GM21515 (cell line): ENCODE data around the gene GALNT18.
A peak's percentile ranks its signal among the peaks of the same experiment; 100 is the strongest.
"Not testable (repeated sequence)": the region's sequence is repeated elsewhere in the genome, so short reads cannot be mapped to it uniquely, and the experiment has no call there.

ENCODE experiments used
- ATAC-seq: cut with Tn5 transposase; IDR thresholded peaks from one replicate; pipeline ENCODE4 v1.9.1; 2021; ENCODE audit not compliant: unreplicated experiment

Gene GALNT18

DNA sequence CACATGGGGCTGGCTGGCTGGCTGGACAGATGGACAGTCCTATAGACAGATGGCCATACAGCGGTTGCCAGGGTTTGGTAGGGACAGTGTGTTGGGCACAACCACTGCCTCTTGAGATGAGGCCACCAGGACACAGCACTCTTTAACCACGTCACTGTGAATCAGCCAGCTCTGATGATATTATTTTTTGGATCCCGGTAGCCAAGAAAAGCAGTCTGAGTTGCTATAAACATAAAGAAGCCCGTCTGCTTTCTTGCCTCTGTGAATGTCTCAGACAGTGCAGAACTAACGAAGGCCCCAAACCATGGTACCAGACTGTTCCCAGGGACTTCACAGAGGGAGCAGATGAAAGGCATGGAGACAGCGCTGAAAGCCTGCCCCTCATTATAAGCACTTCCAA lies 152.9 kb downstream of the GALNT18 start:
- ATAC-seq = no peak

GRCh38 chr11:11467312-11467711 lies 154.5 kb downstream of the GALNT18 start:
- no peak for ATAC-seq

- ATAC-seq = no peak
Measured at GRCh38 chr11:11464555-11464954, 157.2 kb downstream of the GALNT18 start.

GRCh38 chr11:11463405-11463804 lies 158.4 kb downstream of the GALNT18 start:
- ATAC-seq = no peak

GRCh38 chr11:11461473-11461872 lies 160.3 kb downstream of the GALNT18 start:
- no peak for ATAC-seq

DNA sequence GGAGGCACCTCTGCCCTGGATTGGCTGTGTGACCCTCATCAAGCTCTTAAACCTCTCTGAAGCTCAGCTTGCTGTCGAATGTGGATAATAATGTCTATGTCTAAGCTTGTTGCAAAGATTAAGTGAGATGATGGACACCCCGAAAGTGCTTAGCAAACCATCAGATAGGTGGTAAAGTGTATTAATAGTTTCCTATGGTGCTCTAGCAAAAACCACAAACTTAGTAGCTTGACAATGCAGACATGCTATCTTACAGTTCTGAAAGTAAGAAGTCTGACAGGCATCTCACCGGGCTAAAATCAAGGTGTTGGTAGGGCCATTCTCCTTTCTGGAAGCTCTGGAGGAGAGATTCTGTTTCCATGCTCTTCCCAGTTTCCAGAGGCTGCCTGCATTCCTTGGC lies 162.2 kb downstream of the GALNT18 start:
- ATAC-seq = no peak

- no peak for ATAC-seq
Measured at GRCh38 chr11:11458485-11458884, 163.3 kb downstream of the GALNT18 start.

DNA sequence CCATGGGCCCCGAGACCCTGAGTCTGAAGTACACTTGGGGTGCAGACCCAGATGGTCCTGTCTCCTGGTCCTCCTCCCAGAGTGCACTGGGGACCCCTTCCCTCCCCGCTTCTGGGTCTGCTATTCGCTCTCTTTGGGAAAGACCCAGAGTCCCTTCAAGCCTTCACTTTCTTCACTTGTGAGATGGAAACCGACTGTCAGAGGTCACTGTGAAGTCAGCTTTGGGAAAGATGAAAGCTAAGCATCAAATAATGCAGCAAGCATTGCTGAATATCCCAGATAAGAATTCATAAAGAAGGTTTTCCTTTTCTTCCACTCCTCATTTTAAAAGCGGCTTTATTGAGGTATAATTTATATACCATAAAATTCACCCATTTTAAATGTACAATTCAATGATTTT lies 163.8 kb downstream of the GALNT18 start:
- ATAC-seq = no peak

DNA sequence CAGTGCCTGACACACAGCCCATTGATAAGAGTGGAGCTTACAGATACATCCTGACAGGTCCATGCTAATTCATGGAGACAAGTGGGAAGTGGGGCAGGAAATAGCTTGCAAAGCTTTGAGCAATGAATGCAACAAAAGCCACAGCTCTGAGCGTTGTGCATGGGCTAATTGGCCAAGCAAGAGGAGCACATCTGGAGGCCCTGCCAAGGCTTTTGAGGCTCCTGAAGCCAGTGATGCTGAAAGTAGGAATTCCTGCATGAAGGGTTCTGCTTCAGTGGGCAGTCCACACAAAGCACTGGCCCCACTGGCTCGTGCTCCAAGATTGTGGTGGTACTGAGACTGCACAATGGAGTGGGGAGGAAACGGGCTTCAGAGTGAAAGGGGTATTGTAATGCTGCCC lies 164.9 kb downstream of the GALNT18 start:
- ATAC-seq = no peak

DNA sequence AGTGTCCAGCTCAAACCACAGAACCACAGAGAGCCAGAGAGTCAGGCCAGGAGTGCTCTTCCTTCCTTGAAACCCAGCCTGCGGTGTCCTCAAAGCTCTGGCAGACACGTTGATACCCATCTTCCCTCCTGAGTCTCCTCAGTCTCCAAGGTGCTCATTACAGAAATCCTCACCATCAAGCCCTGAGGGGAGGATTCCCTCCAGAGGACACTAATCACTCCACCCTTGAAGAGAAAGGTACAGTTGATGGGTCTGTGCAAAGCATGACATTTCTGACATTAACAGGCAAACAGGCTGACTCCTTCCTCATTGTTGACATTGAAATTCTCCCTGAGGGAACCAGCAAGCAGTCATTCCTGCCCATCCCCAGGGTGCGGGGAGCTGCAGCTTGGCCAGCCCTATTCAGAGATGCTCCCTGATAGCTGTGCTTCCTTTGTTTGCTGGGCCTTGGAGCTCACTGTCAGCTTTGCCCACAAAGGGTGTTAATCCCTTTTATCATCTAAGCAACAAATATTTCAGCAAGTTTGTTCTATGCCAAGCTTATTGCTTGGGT lies 167.1 kb downstream of the GALNT18 start:
- no peak for ATAC-seq

GRCh38 chr11:11451501-11452005 lies 170.3 kb downstream of the GALNT18 start:
- peak; percentile 88 for ATAC-seq

- ATAC-seq = no peak
Measured at GRCh38 chr11:11450744-11451362, 171.0 kb downstream of the GALNT18 start.

DNA sequence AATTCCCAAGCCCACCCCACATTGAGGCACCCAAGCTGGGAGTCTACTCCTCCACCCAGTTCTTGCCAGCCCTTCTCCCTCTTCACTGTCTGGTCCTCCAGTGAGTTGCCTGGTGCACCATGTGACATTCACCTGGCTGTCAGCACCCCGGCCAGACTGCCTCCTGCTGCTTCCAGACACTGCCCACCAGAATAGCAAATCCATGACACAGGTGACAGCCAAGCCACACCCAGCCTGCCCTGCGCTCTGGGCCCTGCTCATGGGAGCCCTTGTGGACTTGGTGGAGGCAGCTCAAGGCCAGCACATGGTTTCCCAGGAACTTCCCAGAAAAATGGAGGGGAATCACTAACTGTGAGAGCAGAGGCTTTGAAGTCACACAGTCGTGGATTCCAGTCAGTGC lies 172.5 kb downstream of the GALNT18 start:
- ATAC-seq = no peak

DNA sequence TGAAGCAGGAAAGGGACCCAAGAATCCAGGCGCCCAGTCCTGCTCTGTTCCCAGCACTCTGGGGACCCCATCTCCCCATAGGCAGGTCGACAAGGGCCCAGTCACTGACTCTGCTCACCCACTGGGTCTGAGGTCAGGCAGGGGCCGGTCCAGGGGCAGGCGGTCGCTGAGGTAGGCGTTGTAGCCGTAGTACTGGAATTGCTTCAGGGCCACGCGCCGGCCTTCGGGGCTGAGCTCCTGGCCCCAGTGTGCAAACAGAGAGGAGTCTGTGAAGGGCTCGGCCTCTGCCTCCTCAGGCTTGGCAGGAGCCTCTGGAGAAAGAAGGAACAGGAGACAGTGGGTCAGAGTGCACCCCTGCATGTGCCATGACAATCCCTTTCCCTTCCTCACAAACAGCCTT lies 173.2 kb downstream of the GALNT18 start:
- ATAC-seq = no peak

DNA sequence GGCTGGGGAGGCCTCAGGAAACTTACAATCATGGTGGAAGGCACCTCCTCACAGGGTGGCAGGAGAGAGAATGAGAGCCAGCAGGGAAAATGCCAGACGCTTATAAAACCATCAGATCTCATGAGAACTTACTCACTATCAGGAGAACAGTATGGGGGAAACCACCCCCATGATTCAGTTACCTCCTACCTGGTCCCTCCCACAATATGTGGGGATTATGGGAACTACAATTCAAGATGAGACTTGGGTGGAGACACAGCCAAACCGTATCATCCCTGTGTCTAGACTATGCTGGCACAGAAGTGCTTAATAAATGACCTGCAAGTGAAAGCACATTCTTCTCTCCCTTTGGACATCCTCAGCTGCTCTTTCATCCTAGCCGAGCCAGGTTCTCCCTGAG lies 174.2 kb downstream of the GALNT18 start:
- ATAC-seq = not testable (repeated sequence)

- no peak for ATAC-seq
Measured at GRCh38 chr11:11446967-11447366, 174.8 kb downstream of the GALNT18 start.

DNA sequence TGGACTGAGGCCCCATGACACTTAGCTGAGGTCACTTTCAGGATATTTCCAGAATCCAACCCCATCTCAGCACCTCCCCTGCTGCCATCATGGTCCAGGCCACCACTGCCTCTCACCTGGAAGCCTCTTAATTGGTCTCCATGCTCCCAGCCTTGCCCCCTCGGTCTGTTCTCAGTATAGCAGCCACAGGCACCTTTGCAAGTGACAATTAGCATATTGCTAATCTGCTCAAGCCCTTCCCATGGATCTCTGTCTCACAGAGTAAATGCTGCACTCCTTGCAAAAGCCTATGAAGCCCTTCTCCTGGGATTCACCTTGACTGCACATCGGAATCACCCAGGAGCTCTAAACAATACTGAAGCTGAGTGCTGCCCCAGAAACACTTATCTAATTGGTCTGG lies 175.2 kb downstream of the GALNT18 start:
- ATAC-seq = no peak

DNA sequence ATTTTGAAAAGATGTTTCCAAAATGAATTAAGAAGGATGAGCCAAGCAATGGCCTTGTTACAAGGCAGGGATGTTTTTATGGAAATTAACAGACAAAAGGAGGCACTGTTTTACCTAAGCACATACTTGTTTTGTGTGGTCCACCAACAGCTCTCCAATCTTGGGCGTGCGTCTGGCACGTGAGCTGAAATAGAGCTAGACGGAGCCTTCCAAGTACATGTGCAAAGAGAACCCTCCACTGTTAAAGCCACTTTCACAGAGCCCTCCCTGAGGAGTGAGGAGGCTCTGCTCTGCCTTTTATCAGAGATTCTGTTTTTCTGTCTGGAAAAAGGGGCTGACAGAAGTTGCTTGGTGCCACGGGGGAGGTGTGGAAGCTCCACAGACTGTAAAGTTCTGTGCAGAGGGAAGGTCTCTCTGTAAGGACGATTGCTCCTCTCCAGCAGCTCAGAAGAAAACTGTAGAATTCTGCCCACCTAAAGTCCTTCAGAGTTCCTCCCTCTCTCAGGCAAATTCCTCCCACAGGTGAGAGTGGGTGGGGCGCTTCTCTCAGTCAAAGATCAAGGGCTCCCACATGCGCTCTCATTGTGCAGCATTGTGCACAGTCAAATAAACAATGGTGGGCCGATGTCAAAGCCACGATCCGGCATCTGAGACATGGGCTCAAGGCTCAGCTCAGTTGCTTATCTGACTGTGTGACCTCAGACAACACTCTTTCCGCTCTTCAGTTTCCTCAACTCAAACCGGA lies 176.2 kb downstream of the GALNT18 start:
- no peak for ATAC-seq

GRCh38 chr11:11444804-11445131 lies 177.0 kb downstream of the GALNT18 start:
- no peak for ATAC-seq

GRCh38 chr11:11444027-11444803 lies 177.6 kb downstream of the GALNT18 start:
- ATAC-seq = no peak

DNA sequence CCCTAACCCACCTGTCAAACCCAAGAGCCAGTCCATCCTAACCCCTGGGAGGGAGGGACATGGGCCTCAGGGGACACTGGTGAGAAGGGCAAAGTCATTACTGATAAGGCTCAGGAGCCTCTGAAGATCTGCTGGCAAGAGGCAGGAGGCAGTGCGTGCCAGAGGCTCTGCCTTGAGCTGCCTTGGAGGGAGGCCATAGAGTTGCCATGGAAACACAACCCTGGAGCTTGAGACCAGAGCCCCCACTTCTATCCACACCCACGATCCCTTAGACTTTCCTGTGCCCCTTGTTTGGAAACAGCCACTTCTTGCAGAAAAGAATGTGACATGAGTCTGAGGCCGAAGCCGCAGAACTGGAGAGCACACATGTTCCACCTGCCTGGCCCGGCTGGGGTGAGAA lies 179.0 kb downstream of the GALNT18 start:
- ATAC-seq = no peak

- ATAC-seq = no peak
Measured at GRCh38 chr11:11441516-11441915, 180.3 kb downstream of the GALNT18 start.
